A673 (cell line): ENCODE measurements around the gene RHOF. TPM values are rescaled to one million over a fixed set of nuclear protein-coding genes. Genes with fewer than 3 reads are reported as not detected.

Experiments
- BruUV-seq: library from RNA; stranded (reverse); fragments of 400-500 nt; replicated peaks from 2 replicates; lab custom pipeline; 2021; lab: Mats Ljungman, UMichigan
- CTCF ChIA-PET: fragments of 300-600 bp; sonication (Branson Sonifier 250); formaldehyde crosslinking; loops from one replicate; lab custom pipeline; 2022; ENCODE audit warnings: antibody characterized with exemption; lab: Charles Lee
- POLR2A ChIA-PET: fragments of 300-600 bp; sonication (Branson Sonifier 250); formaldehyde crosslinking; loops from one replicate; lab custom pipeline; 2022; ENCODE audit warnings: antibody characterized with exemption; ENCODE audit not compliant: low non-redundant PET; lab: Charles Lee
- DNase-seq: peaks from one replicate; pipeline ENCODE4 v3.0.0-alpha.2; 2015; ENCODE audit warnings: low spot score
- H3K27ac ChIP-seq: fragments of 200-600 bp; sonication (generic); 2 replicates; pipeline ENCODE4 v1.5.1; 2016; ENCODE audit warnings: mixed run types, low read depth, mild to moderate bottlenecking, mixed read lengths, antibody characterized with exemption, low read length; ENCODE audit not compliant: poor library complexity, severe bottlenecking
- H3K27me3 ChIP-seq: fragments of 200-600 bp; sonication (generic); replicated peaks from 2 replicates; pipeline ENCODE4 v1.6.1; 2017; ENCODE audit warnings: mixed run types, low read depth, mild to moderate bottlenecking, mixed read lengths, antibody characterized with exemption, low read length; ENCODE audit not compliant: insufficient read depth, poor library complexity
- H3K36me3 ChIP-seq: fragments of 200-600 bp; sonication (generic); 2 replicates; pipeline ENCODE4 v1.6.1; 2016; ENCODE audit warnings: mixed run types, mild to moderate bottlenecking, mixed read lengths, antibody characterized with exemption, low read length; ENCODE audit not compliant: insufficient read depth, poor library complexity, severe bottlenecking
- H3K4me1 ChIP-seq: fragments of 200-600 bp; sonication (generic); 2 replicates; pipeline ENCODE4 v1.6.1; 2017; ENCODE audit warnings: mixed run types, mild to moderate bottlenecking, mixed read lengths, antibody characterized with exemption, low read length; ENCODE audit not compliant: insufficient read depth, poor library complexity, severe bottlenecking
- H3K4me3 ChIP-seq: fragments of 200-600 bp; sonication (generic); 2 replicates; pipeline ENCODE4 v1.5.1; 2016; ENCODE audit warnings: low read depth, mixed run types, mild to moderate bottlenecking, mixed read lengths, low read length; ENCODE audit not compliant: poor library complexity, severe bottlenecking
- H3K9me3 ChIP-seq: fragments of 200-600 bp; sonication (generic); 2 replicates; pipeline ENCODE4 v1.6.1; 2016; ENCODE audit warnings: mixed run types, low read depth, mild to moderate bottlenecking, mixed read lengths, antibody characterized with exemption, low read length; ENCODE audit not compliant: poor library complexity, severe bottlenecking
- CTCF ChIP-seq: fragments of 300-800, 200-600 bp; sonication (generic); conservative IDR thresholded peaks from 2 replicates; pipeline ENCODE4 v1.5.1; 2017; ENCODE audit warnings: low read depth, mild to moderate bottlenecking, antibody characterized with exemption, low read length, moderate library complexity, mixed read lengths
- EZH2 ChIP-seq: fragments of 200-600 bp; sonication (generic); IDR thresholded peaks from 2 replicates; pipeline ENCODE4 v1.6.1; 2017; ENCODE audit warnings: borderline replicate concordance, low read depth, mild to moderate bottlenecking, mixed read lengths, antibody characterized with exemption, low read length; ENCODE audit not compliant: poor library complexity, severe bottlenecking
- intact Hi-C: fragments of 100-400 bp; cut with micrococcal nuclease; formaldehyde crosslinking; loops from one replicate; pipeline ENCODE4 v1.10.0; 2022; ENCODE audit not compliant: unreplicated experiment
- total RNA-seq: library from RNA; stranded (reverse); gene quantifications from 2 replicates; pipeline ENCODE4 v1.2.3, GENCODE V29; 2021

Gene RHOF
- total RNA-seq, 1 experiment from 2014 or later = 21.1 TPM

- H3K4me1 ChIP-seq = peaks cover 23% of the 10 kb centered on the region
- peak overlapping the region; percentile 81 for H3K4me3 ChIP-seq
- no peaks in the 10 kb centered on the region for H3K9me3 ChIP-seq
- no peaks in the 10 kb centered on the region for H3K27me3 ChIP-seq
- TF ChIP-seq CTCF = no peak
- TF ChIP-seq EZH2 = no peak
- no peak for DNase-seq
- no TSS peak for BruUV-seq
- POLR2A ChIA-PET = interaction anchor here (0.5 to 1.2 kb wide), 2 partner anchors 10 to 189 kb away, joined by 3 read pairs; no protein-coding TSS in a partner anchor
- CTCF ChIA-PET = interaction anchor here (3.6 kb wide), 1 partner anchor 12 kb away, joined by 30 read pairs; the partner anchor contains the start of gene RHOF
- H3K36me3 ChIP-seq = peaks cover 25% of the 10 kb centered on the region
- intact Hi-C loops = no loop called here
- H3K27ac ChIP-seq = peak overlapping the region; percentile 14
These were observed 13.3 kb upstream of the RHOF start for GRCh38 chr12:121806546-121807423.

- POLR2A ChIA-PET = interaction anchor here (0.5 to 1.2 kb wide), 2 partner anchors 9 to 189 kb away, joined by 3 read pairs; no protein-coding TSS in a partner anchor
- TF ChIP-seq CTCF (no peak), EZH2 (no peak)
- DNase-seq = no peak
- BruUV-seq = no TSS peak
- Histone ChIP-seq H3K27ac (no peak overlapping the region), H3K36me3 (peaks cover 25% of the 10 kb centered on the region), H3K4me1 (peaks cover 16% of the 10 kb centered on the region), H3K4me3 (peak overlapping the region; percentile 81), H3K9me3 (no peaks in the 10 kb centered on the region), H3K27me3 (no peaks in the 10 kb centered on the region)
- intact Hi-C loops = no loop called here
- CTCF ChIA-PET = interaction anchor here (3.6 kb wide), 1 partner anchor 11 kb away, joined by 30 read pairs; the partner anchor contains the start of gene RHOF
These were observed 12.6 kb upstream of the RHOF start for GRCh38 chr12:121806009-121806545.

- peak; percentile 49 for DNase-seq
- POLR2A ChIA-PET = interaction anchor here (0.6 kb wide), 1 partner anchor 38 kb away, joined by 3 read pairs; no protein-coding TSS in a partner anchor
These were observed 11.9 kb upstream of the RHOF start for GRCh38 chr12:121805171-121806008.

More at GRCh38 chr12:121805171-121806008, 11.9 kb upstream of the RHOF start:
- peak overlapping the region; percentile 81 for H3K4me3 ChIP-seq
- intact Hi-C loops = no loop called here
- H3K36me3 ChIP-seq = peaks cover 19% of the 10 kb centered on the region
- BruUV-seq = no TSS peak
- no peaks in the 10 kb centered on the region for H3K9me3 ChIP-seq
- CTCF ChIA-PET = interaction anchor here (3.6 kb wide), 1 partner anchor 11 kb away, joined by 30 read pairs; the partner anchor contains the start of gene RHOF
- H3K4me1 ChIP-seq = peaks cover 16% of the 10 kb centered on the region
- H3K27me3 ChIP-seq = no peaks in the 10 kb centered on the region
- H3K27ac ChIP-seq = peak overlapping the region; percentile 100
- TF ChIP-seq CTCF = no peak
- no peak for TF ChIP-seq EZH2
